Measurements from ENCODE around the gene ZMYND19. TPM values are rescaled to one million over a fixed set of nuclear protein-coding genes. Genes with fewer than 3 reads are reported as not detected.

The ZMYND19 gene
- total and polyA plus RNA-seq, 2 of the 4 experiments (the other 2 are of a cell fraction), result 14.3 to 21.4 TPM

- H2AK5ac ChIP-seq (ENCODE audit: low read depth, low read length), result peak within 1 kb of the TSS; percentile 73; the same call in 1 of the 2 replicates
- no peak within 1 kb of the TSS for H3K18ac ChIP-seq (ENCODE audit: low read depth, low read length)
- H4K20me1 ChIP-seq (ENCODE audit: insufficient read depth, low read length), result 0 out of 2 replicates have a peak, but pooled peaks cover 9% of the 10 kb centered on the region
- peak within 1 kb of the TSS; percentile 81 for H2AK9ac ChIP-seq (replicated peaks; ENCODE audit: low read depth, low read length, poor library complexity)
- H3K79me1 ChIP-seq (ENCODE audit: low read depth in 1 of 2, low read length in 2 of 2), result peaks cover 13 to 21% of the 10 kb centered on the region in 2 experiments
- peak; percentile 28 for ATAC-seq (ENCODE audit: low read depth)
- peak within 1 kb of the TSS; percentile 21 for H2BK5ac ChIP-seq (ENCODE audit: low read depth, low read length, poor library complexity, severe bottlenecking)
- H3K4me3 ChIP-seq (ENCODE audit: insufficient read depth, low read depth, low read length), result peak within 1 kb of the TSS; percentile 85
- H3K36me3 ChIP-seq (ENCODE audit: control insufficient read depth, insufficient read depth, low read length), result peaks cover 7% of the 10 kb centered on the region
- no peak within 1 kb of the TSS for H2BK20ac ChIP-seq (ENCODE audit: low read depth, low read length)
- no TSS peak for BruUV-seq (replicated peaks)
- H3K27ac ChIP-seq (ENCODE audit: insufficient read depth, low read length), result peak within 1 kb of the TSS; percentile 57
- peak within 1 kb of the TSS; percentile 98 for H2AFZ ChIP-seq (replicated peaks; ENCODE audit: low read length, poor library complexity)
- H2BK120ac ChIP-seq (ENCODE audit: low read depth, low read length), result no peak within 1 kb of the TSS
- no peak within 1 kb of the TSS; the same call in 2 of the 3 replicates for H2BK15ac ChIP-seq (ENCODE audit: low read depth, low read length)
- H4K91ac ChIP-seq (ENCODE audit: insufficient read depth, low read depth, low read length), result no peak within 1 kb of the TSS
- H4K8ac ChIP-seq (ENCODE audit: low read depth in 2 of 2, low read length in 2 of 2), result peak within 1 kb of the TSS; percentile 75 to 80; a peak in 3 of 4 replicates
- no CpG with 5 or more reads among the region's 13 CpGs for whole genome bisulfite sequencing, 2 experiments (ENCODE audit: extremely low coverage in 2 of 2, insufficient read length in 1 of 2)
- H3K56ac ChIP-seq (ENCODE audit: extremely low read depth, insufficient read depth, low read length), result no peak within 1 kb of the TSS
- no peaks in the 10 kb centered on the region for H3K9me1 ChIP-seq (ENCODE audit: insufficient read depth, low read length)
- DNase-seq, result peak; percentile 43
- CTCF ChIA-PET, result no interaction called here
- H4K5ac ChIP-seq (ENCODE audit: low read depth, low read length), result no peak within 1 kb of the TSS
- peaks cover 5% of the 10 kb centered on the region; the same call in 1 of the 2 replicates for H3K4me1 ChIP-seq (ENCODE audit: control insufficient read depth, insufficient read depth, low read length)
- TF ChIP-seq ELK1 (IDR thresholded peaks at IDR 0.05; ENCODE audit: borderline replicate concordance, low read depth, low read length), result no peak
- TF ChIP-seq BHLHE40 (IDR thresholded peaks at IDR 0.05; ENCODE audit: low read depth, low read length), result peak; percentile 72; the same call in 1 of the 2 replicates
- peak; percentile 70 for TF ChIP-seq USF2 (IDR thresholded peaks at IDR 0.05; ENCODE audit: low read depth, low read length)
- H3K9ac ChIP-seq (ENCODE audit: low read depth, low read length), result peak within 1 kb of the TSS; percentile 49
- H3K27me3 ChIP-seq (ENCODE audit: control insufficient read depth, insufficient read depth, low read length), result no peaks in the 10 kb centered on the region
- in situ Hi-C loops (cut with MboI; ENCODE audit: low sequenced_read_pairs) (no loop called here), dilution Hi-C loops (cut with HindIII; ENCODE audit: low sequenced_read_pairs, unreplicated experiment) (no loop called here), intact Hi-C loops (cut with micrococcal nuclease) (no loop called here)
- POLR2A ChIA-PET (ENCODE audit: unreplicated experiment), result no interaction called here
- peak within 1 kb of the TSS; percentile 59; the same call in 1 of the 2 replicates for H3K23ac ChIP-seq (ENCODE audit: low read depth, low read length)
- H3K4ac ChIP-seq (ENCODE audit: low read depth, low read length), result peak within 1 kb of the TSS; percentile 35; the same call in 1 of the 2 replicates
- peak within 1 kb of the TSS; percentile 45; the same call in 1 of the 2 replicates for H3K14ac ChIP-seq (replicated peaks; ENCODE audit: low read depth, low read length)
- H3K9me3 ChIP-seq (ENCODE audit: control insufficient read depth, insufficient read depth, low read length), result no peaks in the 10 kb centered on the region
- peak within 1 kb of the TSS; percentile 74 for H3K4me2 ChIP-seq (ENCODE audit: low read depth, low read length)
Measured at GRCh38 chr9:137550231-137550621, 40.1 kb downstream of the ZMYND19 start, which contains the start of gene PNPLA7. Gene PNPLA7 (minus strand): TSS chr9:137550402. CDS start chr9:137550197, 205 bp downstream.
